Transverse colon (tissue), 4 donors: Measurements from ENCODE around the gene PYGL. TPM values are rescaled to one million over a fixed set of nuclear protein-coding genes. Genes with fewer than 3 reads are reported as not detected.

Source experiments
- DNase-seq: peaks from one replicate; pipeline ENCODE4 v3.0.0-alpha.2; 2019
- H3K27ac ChIP-seq, 4 donors: fragments of 200-600 bp; sonication (generic); 2 replicates each; pipeline ENCODE4 v1.5.1; 2016 to 2018; ENCODE audit warnings: inconsistent platforms in 4 of 4
- H3K27me3 ChIP-seq: fragments of 200-600 bp; sonication (generic); 2 replicates; pipeline ENCODE4 v1.5.1; 2017; ENCODE audit warnings: inconsistent platforms
- H3K36me3 ChIP-seq, 4 donors: fragments of 200-600 bp; sonication (generic); 2 replicates each; pipeline ENCODE4 v1.5.1; 2017 to 2019; ENCODE audit warnings: inconsistent platforms in 4 of 4
- H3K4me1 ChIP-seq, 4 donors: fragments of 200-600 bp; sonication (generic); 2 replicates each; pipeline ENCODE4 v1.5.1; 2017 to 2020; ENCODE audit warnings: inconsistent platforms in 4 of 4
- H3K4me3 ChIP-seq, 4 donors: fragments of 200-600 bp; sonication (generic); 1 replicate in 1 of 4; 2 replicates in 3 of 4; pipeline versions ENCODE4 v1.5.1 to v1.6.1; 2017 to 2019; ENCODE audit warnings: inconsistent platforms in 4 of 4
- H3K9me3 ChIP-seq, 2 donors: fragments of 200-600 bp; sonication (generic); 2 replicates each; pipeline ENCODE4 v1.5.1; 2017 to 2019; ENCODE audit warnings: inconsistent platforms in 2 of 2
- EP300 ChIP-seq: sonication (generic); formaldehyde crosslinking; IDR thresholded peaks from one replicate; pipeline ENCODE4 v1.6.1; 2017; ENCODE audit warnings: antibody characterized with exemption, low read depth
- POLR2A ChIP-seq: fragments of 450-650 bp; IDR thresholded peaks from one replicate; pipeline ENCODE4 v1.6.1; 2016; ENCODE audit warnings: antibody characterized with exemption, mild to moderate bottlenecking, moderate library complexity
- POLR2AphosphoS5 ChIP-seq, 3 donors: sonication (generic); formaldehyde crosslinking; IDR thresholded peaks; one replicate each; pipeline ENCODE4 v1.6.1; 2016; ENCODE audit warnings: antibody characterized with exemption in 3 of 3
- WGBS, 2 donors: methylation state at CpG; one replicate each; pipeline ENCODE4 v1.1.5; 2018; ENCODE audit warnings: low coverage in 1 of 2; 5-methylcytosine and 5-hydroxymethylcytosine counted together
- in situ Hi-C, 4 donors: fragments of 200-750 bp; cut with MboI; loops; one replicate each; pipeline versions ENCODE4 v1.15.0 to v1.15.1; 2017; ENCODE audit warnings: low sequenced_read_pairs in 3 of 4, low pct_ligation_motif_present in 1 of 4, low pct_unique_long_range_greater_than_20kb in 1 of 4
- intact Hi-C: fragments of 100-400 bp; cut with DNase I; formaldehyde crosslinking; loops from one replicate; pipeline ENCODE4 v1.15.1; 2023; ENCODE audit warnings: low total_unique reads
- total RNA-seq, 4 donors: library from RNA; depleted of rRNA; stranded (reverse); fragments of >200 nt; gene quantifications; one replicate each; pipeline ENCODE4 v1.1.0, GENCODE V29; 2016
- TF ChIP-seq, protein P1 (sequence below), 5 experiments: fragments of 200-600 bp in 3 of 5; fragments of 450-650 bp in 2 of 5; sonication (generic) in 3 of 5; IDR thresholded peaks; 1 replicate in 2 of 5; 2 replicates in 3 of 5; pipeline ENCODE4 v1.5.1; 2016 to 2017; ENCODE audit warnings: antibody characterized with exemption in 5 of 5, inconsistent platforms in 3 of 5, mild to moderate bottlenecking in 2 of 5, moderate library complexity in 1 of 5

PYGL gene
- total RNA-seq, 4 donors from 2014 or later = 10.8 to 51.8 (median 26.0) TPM

DNA sequence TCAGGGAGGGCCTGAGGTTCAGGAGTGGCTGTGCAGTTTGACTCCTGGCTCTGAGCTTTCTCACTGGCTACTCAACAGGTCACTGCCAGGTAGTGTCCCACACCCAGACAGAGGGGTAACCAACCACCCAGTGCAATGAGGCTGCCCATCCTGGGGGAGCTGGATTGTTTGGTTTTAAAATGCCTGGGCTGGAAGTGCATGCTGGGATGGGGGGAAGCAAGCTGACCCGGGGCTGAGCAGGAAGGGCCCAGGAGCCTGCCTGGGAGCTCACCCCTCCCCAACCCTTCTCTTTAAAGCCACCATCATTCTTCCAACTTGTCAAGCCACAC is 85.0 kb downstream of the PYGL start:
- intact Hi-C loops (no loop called here), in situ Hi-C loops (loop anchor here in 1 of 4 donors (10.0 kb wide), 1 partner anchor 74 kb away; no protein-coding TSS in a partner anchor)
- TF ChIP-seq, protein P1, sequence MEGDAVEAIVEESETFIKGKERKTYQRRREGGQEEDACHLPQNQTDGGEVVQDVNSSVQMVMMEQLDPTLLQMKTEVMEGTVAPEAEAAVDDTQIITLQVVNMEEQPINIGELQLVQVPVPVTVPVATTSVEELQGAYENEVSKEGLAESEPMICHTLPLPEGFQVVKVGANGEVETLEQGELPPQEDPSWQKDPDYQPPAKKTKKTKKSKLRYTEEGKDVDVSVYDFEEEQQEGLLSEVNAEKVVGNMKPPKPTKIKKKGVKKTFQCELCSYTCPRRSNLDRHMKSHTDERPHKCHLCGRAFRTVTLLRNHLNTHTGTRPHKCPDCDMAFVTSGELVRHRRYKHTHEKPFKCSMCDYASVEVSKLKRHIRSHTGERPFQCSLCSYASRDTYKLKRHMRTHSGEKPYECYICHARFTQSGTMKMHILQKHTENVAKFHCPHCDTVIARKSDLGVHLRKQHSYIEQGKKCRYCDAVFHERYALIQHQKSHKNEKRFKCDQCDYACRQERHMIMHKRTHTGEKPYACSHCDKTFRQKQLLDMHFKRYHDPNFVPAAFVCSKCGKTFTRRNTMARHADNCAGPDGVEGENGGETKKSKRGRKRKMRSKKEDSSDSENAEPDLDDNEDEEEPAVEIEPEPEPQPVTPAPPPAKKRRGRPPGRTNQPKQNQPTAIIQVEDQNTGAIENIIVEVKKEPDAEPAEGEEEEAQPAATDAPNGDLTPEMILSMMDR (IDR thresholded peaks at IDR 0.05) = no peak
- TF ChIP-seq POLR2AphosphoS5 (IDR thresholded peaks at IDR 0.05) (no peak), EP300 (no peak), POLR2A (no peak)
- H3K36me3 ChIP-seq = no peaks in the 10 kb centered on the region
- WGBS, 2 donors = 31% methylated on average over 1 of the region's 1 CpG; no CpG with 5 or more reads in 1 of the 2 donors
- H3K27ac ChIP-seq = peak overlapping the region in 3 of 4 donors; percentile 8 to 58 (median 34)
- DNase-seq = no peak
- H3K4me3 ChIP-seq = peak overlapping the region in 1 of 4 donors; percentile 57
- H3K9me3 ChIP-seq = no peaks in the 10 kb centered on the region
- no peaks in the 10 kb centered on the region for H3K27me3 ChIP-seq
- peaks cover 0 to 10% (median 9%) of the 10 kb centered on the region in 4 donors for H3K4me1 ChIP-seq

DNA sequence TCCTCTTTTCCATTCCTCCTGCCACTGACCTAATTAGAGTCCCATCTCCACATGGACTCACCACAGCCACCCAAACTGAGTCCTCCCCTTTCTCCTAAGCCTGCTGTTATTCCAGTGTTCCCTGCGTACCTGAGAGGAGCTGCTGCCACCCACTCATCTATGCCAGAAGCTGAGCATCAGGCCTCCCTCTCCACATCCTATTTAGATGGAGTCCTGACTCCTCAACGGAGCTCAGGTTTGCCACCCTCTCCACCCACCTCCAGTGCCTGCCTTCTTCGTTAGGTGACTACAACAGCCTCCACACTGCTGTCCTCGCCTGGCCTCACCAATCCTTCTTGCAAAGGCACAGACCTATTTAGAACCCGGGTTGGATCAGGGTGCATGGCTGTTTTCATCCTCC is 87.6 kb downstream of the PYGL start:
- H3K27me3 ChIP-seq = no peaks in the 10 kb centered on the region
- H3K4me3 ChIP-seq = no peak overlapping the region
- intact Hi-C loops (no loop called here), in situ Hi-C loops (loop anchor here in 1 of 4 donors (10.0 kb wide), 1 partner anchor 72 kb away; no protein-coding TSS in a partner anchor)
- H3K4me1 ChIP-seq = peaks cover 0 to 10% (median 9%) of the 10 kb centered on the region in 4 donors
- no peak for DNase-seq
- TF ChIP-seq EP300 = no peak
- TF ChIP-seq POLR2A = no peak
- TF ChIP-seq, protein P1 (IDR thresholded peaks at IDR 0.05) = no peak
- TF ChIP-seq POLR2AphosphoS5 (IDR thresholded peaks at IDR 0.05) = no peak
- no peaks in the 10 kb centered on the region for H3K9me3 ChIP-seq
- H3K36me3 ChIP-seq = no peaks in the 10 kb centered on the region
- 84 to 90% methylated on average over 2 to 5 of the region's 5 CpGs for WGBS, 2 donors
- H3K27ac ChIP-seq = no peak overlapping the region

DNA sequence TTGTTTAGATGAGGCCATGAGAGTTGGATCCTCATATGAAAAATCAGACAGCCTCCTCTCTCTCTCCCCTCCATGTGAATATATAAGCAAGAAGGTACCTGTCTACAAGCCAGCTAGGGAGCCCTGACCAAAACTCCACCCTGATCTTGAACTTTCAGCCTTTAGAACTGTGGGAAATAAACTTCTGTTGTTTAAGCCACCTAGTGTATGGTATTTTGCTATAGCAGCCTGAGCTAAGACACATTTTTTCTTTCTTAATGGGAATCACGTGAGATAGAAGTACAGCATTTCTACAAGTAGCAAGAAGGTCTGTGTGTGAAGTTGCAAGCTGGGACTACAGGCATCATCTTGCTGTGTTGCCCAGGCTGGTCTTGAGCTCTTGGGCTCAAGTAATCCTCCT is 88.7 kb downstream of the PYGL start:
- intact Hi-C loops = no loop called here
- no peak for TF ChIP-seq POLR2AphosphoS5 (IDR thresholded peaks at IDR 0.05)
- TF ChIP-seq, protein P1 (IDR thresholded peaks at IDR 0.05) = no peak
- TF ChIP-seq EP300 = no peak
- no peak for TF ChIP-seq POLR2A

More for the DNA sequence above, 88.7 kb downstream of the PYGL start:
- no peaks in the 10 kb centered on the region for H3K9me3 ChIP-seq
- H3K4me3 ChIP-seq = no peak overlapping the region
- no peak overlapping the region for H3K27ac ChIP-seq
- DNase-seq = no peak
- no peaks in the 10 kb centered on the region for H3K27me3 ChIP-seq
- H3K36me3 ChIP-seq = no peaks in the 10 kb centered on the region
- in situ Hi-C loops = loop anchor here in 1 of 4 donors (10.0 kb wide), 1 partner anchor 71 kb away; no protein-coding TSS in a partner anchor
- 53 to 88% methylated on average over 1 of the region's 1 CpG for WGBS, 2 donors
- peaks cover 0 to 10% (median 8%) of the 10 kb centered on the region in 4 donors for H3K4me1 ChIP-seq

Other genes starting within 250 kb of the PYGL start
- 10 to 100 TPM in 3 of 4 donors, 1 to 10 TPM in 1; 9.4 to 66.3 (median 26.5) TPM for gene NIN, start 113.3 kb downstream of the PYGL start, total RNA-seq
- gene ABHD12B, start 72.4 kb downstream of the PYGL start, total RNA-seq = 1 to 10 TPM in 2 of 4 donors, under 1 TPM in 1, not detected in 1; 0.32 to 7.9 (median 2.5) TPM
- 10 to 100 TPM in 3 of 4 donors, 1 to 10 TPM in 1; 9.2 to 21.3 (median 16.1) TPM for gene TRIM9, start 150.6 kb upstream of the PYGL start, total RNA-seq